AG04450 (cell line): ENCODE results near the gene C15orf39. TPM values are rescaled to one million over a fixed set of nuclear protein-coding genes. Genes with fewer than 3 reads are reported as not detected.

Experiments
- CTCF ChIA-PET: fragments of 300-600, 350-600 bp; formaldehyde crosslinking; extraction: SDS; loops from one replicate; lab custom pipeline; 2022; ENCODE audit warnings: antibody characterized with exemption, inconsistent platforms; lab: Charles Lee
- POLR2A ChIA-PET: fragments of 350-600 bp; formaldehyde crosslinking; extraction: SDS; loops from one replicate; lab custom pipeline; 2021; ENCODE audit warnings: antibody characterized with exemption, inconsistent platforms; lab: Yijun Ruan, JAX
- DNase-seq: peaks from one replicate; pipeline ENCODE4 v3.0.0-alpha.2; 2011; ENCODE audit warnings: low read depth, low spot score
- H3K27ac ChIP-seq: one replicate; pipeline ENCODE4 v1.5.1; 2012; ENCODE audit warnings: low read depth, low read length, control low read depth
- H3K27me3 ChIP-seq: one replicate; pipeline ENCODE4 v1.6.0; 2012; ENCODE audit warnings: low read length; ENCODE audit not compliant: control insufficient read depth, insufficient read depth
- H3K4me3 ChIP-seq: 2 replicates; pipeline ENCODE4 v1.5.1; 2011; ENCODE audit warnings: mild to moderate bottlenecking, low read depth, low read length, control low read depth
- H3K9me3 ChIP-seq: 2 replicates; pipeline ENCODE4 v1.5.1; 2012; ENCODE audit warnings: low read length; ENCODE audit not compliant: control insufficient read depth, insufficient read depth
- polyA plus RNA-seq: library from polyadenylated mRNA; depleted of rRNA; stranded (reverse); fragments of >200 nt; gene quantifications from 2 replicates; pipeline ENCODE4 v1.2.3, GENCODE V29; 2011
- TF ChIP-seq, protein P1 (sequence below): IDR thresholded peaks from 2 replicates; pipeline ENCODE4 v1.5.1; 2011; ENCODE audit warnings: low read depth, low read length, control low read depth, inconsistent platforms

Gene C15orf39
- polyA plus RNA-seq, 1 experiment = 2.1 TPM

DNA sequence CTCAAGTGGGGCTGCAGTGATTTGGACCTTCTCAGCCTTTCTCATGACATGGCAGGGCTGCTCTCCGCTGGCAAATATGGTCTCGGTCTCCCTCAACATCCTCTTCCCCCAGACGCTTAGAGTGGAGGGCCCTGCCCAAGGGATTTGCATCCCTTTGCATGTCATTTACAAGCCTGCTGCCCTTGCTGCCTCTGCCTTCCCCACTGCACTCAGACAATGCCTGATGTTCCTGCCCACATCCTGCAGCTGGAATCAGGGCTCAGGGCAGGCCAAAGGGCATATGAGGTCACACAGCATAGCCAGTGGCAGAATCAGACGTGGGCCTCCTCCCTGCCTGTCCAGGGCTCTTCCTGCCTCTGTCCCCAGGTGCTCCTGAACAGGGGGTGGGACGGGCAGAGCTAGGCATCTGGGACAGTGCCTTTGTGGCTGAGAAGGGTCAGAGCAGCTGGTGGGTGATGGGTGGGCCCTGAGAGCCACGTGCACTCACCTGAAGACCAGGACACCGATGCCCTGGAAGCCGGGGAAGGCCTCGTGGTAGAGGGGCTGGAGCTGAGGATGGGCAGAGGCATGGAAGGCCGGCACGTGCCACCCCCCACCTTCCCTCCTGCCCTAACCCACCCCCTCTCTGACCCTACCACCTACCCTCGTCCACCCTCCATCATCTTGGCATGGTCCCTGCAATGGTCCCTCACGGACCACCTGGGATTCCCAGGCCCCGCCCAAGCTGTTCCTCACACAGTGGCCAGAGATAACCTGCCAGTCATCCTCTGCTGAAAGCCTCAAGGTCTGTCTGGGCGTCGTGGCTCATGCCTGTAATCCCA is 29.1 kb downstream of the C15orf39 start:
- TF ChIP-seq, protein P1, sequence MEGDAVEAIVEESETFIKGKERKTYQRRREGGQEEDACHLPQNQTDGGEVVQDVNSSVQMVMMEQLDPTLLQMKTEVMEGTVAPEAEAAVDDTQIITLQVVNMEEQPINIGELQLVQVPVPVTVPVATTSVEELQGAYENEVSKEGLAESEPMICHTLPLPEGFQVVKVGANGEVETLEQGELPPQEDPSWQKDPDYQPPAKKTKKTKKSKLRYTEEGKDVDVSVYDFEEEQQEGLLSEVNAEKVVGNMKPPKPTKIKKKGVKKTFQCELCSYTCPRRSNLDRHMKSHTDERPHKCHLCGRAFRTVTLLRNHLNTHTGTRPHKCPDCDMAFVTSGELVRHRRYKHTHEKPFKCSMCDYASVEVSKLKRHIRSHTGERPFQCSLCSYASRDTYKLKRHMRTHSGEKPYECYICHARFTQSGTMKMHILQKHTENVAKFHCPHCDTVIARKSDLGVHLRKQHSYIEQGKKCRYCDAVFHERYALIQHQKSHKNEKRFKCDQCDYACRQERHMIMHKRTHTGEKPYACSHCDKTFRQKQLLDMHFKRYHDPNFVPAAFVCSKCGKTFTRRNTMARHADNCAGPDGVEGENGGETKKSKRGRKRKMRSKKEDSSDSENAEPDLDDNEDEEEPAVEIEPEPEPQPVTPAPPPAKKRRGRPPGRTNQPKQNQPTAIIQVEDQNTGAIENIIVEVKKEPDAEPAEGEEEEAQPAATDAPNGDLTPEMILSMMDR = no peak
- Histone ChIP-seq H3K9me3 (no peaks in the 10 kb centered on the region; the same call in 1 of the 2 replicates), H3K27me3 (peaks cover 44% of the 10 kb centered on the region), H3K4me3 (no peak overlapping the region), H3K27ac (no peak overlapping the region)
- CTCF ChIA-PET = no interaction called here
- POLR2A ChIA-PET = no interaction called here
- no peak for DNase-seq

DNA sequence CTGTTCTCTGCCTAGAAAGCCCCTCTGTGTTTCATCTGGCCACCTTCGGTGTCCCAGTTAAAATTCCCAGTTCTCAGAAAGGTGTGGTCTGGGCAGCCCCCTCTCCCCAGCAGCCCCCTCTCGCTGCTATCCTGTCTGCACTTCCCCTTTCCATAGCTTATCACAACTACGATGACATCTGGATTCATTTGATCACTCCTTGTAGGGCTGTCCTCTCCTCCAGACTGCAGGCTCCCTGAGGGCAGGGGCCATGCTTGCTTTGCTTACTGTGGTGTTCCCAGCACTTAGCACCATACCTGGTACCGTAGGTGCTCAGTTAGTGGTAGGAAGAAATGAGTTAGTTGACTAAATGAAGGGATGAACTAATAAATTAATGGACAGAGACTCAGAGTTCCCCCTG is 30.2 kb downstream of the C15orf39 start:
- Histone ChIP-seq H3K4me3 (no peak overlapping the region), H3K27me3 (peaks cover 47% of the 10 kb centered on the region), H3K9me3 (no peaks in the 10 kb centered on the region; the same call in 1 of the 2 replicates), H3K27ac (no peak overlapping the region)
- TF ChIP-seq, protein P1 = no peak
- CTCF ChIA-PET = no interaction called here
- DNase-seq = no peak
- POLR2A ChIA-PET = no interaction called here

DNA sequence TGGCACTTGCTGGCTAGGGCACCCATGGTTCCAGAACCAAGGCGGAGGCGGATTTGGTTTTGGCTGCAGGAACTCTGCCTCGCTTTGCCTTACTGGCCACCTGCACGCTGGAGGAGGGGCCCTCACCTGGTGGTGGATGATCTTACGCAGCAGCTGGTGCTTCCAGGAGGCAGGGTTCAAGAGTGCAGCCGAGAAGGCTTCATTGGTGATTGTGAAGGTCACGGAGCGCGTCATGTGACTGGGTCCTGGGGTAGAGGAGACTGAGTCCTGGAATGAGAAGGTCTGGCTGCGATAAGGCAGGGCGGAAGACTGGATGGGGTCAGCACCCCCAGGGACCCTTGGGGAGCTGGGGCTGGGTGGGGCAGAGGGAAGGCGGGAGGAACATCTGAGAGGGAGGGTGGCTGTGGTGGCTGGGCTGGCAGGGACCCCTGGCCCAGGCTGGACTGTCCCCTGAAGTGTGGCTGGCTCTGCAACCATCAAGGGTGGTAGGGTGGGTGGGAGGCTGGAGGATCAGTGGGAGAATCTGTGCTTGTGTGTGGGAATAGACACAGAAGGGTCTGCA is 30.7 kb downstream of the C15orf39 start:
- DNase-seq = no peak
- ChIA-PET POLR2A (no interaction called here), CTCF (no interaction called here)
- no peaks in the 10 kb centered on the region; the same call in 1 of the 2 replicates for H3K9me3 ChIP-seq
- no peak overlapping the region for H3K4me3 ChIP-seq
- no peak overlapping the region for H3K27ac ChIP-seq
- TF ChIP-seq, protein P1 = no peak
- peaks cover 51% of the 10 kb centered on the region for H3K27me3 ChIP-seq

DNA sequence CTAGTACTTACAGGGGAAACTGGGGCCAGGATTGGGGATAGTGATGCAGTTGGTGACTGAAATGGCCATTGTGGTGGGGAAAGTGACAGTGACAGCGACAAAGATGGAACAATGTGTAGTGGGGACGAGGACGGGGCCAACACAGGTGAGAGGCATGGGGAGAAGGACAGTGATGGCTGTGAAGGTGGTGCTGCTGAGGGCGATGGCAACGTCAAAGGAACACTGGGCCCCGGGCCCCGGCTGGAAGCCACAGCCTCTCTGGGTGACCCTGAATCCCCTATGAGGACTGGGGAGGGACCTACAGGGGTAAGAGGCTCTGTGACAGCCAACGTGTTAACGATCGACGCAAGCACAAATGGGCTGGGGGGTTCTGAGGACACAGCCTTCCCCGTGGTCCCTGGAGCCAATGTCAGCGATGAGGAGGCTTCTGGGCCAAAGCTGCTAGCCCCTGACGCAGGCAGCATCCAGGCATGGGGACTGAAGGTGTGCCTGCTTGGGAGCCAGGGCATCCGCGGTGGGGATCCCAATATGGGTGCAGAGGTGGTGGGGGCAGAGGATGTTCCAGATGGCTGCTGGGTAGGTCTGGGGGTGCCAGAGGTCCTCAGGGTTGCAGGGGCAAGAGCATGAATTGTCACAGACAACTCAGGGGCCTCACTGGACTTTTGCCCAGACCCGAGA is 31.3 kb downstream of the C15orf39 start:
- H3K27ac ChIP-seq = no peak overlapping the region
- ChIA-PET POLR2A (no interaction called here), CTCF (no interaction called here)
- DNase-seq = no peak
- peaks cover 53% of the 10 kb centered on the region for H3K27me3 ChIP-seq
- TF ChIP-seq, protein P1 = no peak
- no peak overlapping the region for H3K4me3 ChIP-seq
- no peaks in the 10 kb centered on the region; the same call in 1 of the 2 replicates for H3K9me3 ChIP-seq
